ENCODE data around the gene ENDOU. TPM values are rescaled to one million over a fixed set of nuclear protein-coding genes. Genes with fewer than 3 reads are reported as not detected.

Gene ENDOU
- total RNA-seq, 1 experiment from 2014 or later = 0.39 TPM

DNA sequence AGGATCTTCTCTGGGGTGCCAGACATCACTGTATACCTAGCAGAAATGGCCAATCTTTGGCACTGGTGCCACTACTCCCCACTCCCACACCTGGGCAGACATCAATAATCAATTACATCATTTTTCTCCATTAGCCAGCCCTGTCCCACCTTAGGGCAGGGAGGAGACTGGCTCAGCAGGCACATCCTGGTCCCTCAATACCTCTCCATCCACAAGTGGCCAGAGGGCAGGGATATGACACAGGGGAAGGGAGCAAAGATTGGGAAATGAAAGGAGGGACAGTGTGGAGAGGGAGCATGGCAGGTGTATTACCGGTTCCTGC, 23.2 kb upstream of the ENDOU start:
- Histone ChIP-seq H3K79me2 (ENCODE audit: low read depth) (no peaks in the 10 kb centered on the region), H2AFZ (no peak overlapping the region), H3K4me1 (replicated peaks; ENCODE audit: insufficient read depth) (peaks cover 34% of the 10 kb centered on the region), H3K9me2 (ENCODE audit: insufficient read depth) (no peaks in the 10 kb centered on the region), H3K27me3 (ENCODE audit: insufficient read depth, low read depth) (no peaks in the 10 kb centered on the region), H3K9me3 (ENCODE audit: insufficient read depth, low read depth) (no peaks in the 10 kb centered on the region), H4K20me1 (ENCODE audit: insufficient read depth) (no peaks in the 10 kb centered on the region), H3F3A (ENCODE audit: insufficient read depth, low read depth) (peaks cover 32% of the 10 kb centered on the region), H3K4me2 (no peak overlapping the region), H3K4me3 (no peak overlapping the region), H3K27ac (no peak overlapping the region), H3K36me3 (ENCODE audit: low read depth) (no peaks in the 10 kb centered on the region)
- intact Hi-C loops (cut with micrococcal nuclease; ENCODE audit: unreplicated experiment) = no loop called here
- no peak for DNase-seq
- ChIA-PET POLR2A (ENCODE audit: unreplicated experiment) (no interaction called here), CTCF (no interaction called here)
- BruUV-seq (replicated peaks) = no TSS peak
- no peak for TF ChIP-seq EZH2 (IDR thresholded peaks at IDR 0.05; ENCODE audit: low read depth)
- TF ChIP-seq, protein P1, sequence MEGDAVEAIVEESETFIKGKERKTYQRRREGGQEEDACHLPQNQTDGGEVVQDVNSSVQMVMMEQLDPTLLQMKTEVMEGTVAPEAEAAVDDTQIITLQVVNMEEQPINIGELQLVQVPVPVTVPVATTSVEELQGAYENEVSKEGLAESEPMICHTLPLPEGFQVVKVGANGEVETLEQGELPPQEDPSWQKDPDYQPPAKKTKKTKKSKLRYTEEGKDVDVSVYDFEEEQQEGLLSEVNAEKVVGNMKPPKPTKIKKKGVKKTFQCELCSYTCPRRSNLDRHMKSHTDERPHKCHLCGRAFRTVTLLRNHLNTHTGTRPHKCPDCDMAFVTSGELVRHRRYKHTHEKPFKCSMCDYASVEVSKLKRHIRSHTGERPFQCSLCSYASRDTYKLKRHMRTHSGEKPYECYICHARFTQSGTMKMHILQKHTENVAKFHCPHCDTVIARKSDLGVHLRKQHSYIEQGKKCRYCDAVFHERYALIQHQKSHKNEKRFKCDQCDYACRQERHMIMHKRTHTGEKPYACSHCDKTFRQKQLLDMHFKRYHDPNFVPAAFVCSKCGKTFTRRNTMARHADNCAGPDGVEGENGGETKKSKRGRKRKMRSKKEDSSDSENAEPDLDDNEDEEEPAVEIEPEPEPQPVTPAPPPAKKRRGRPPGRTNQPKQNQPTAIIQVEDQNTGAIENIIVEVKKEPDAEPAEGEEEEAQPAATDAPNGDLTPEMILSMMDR (conservative IDR thresholded peaks at IDR 0.05) = no peak

DNA sequence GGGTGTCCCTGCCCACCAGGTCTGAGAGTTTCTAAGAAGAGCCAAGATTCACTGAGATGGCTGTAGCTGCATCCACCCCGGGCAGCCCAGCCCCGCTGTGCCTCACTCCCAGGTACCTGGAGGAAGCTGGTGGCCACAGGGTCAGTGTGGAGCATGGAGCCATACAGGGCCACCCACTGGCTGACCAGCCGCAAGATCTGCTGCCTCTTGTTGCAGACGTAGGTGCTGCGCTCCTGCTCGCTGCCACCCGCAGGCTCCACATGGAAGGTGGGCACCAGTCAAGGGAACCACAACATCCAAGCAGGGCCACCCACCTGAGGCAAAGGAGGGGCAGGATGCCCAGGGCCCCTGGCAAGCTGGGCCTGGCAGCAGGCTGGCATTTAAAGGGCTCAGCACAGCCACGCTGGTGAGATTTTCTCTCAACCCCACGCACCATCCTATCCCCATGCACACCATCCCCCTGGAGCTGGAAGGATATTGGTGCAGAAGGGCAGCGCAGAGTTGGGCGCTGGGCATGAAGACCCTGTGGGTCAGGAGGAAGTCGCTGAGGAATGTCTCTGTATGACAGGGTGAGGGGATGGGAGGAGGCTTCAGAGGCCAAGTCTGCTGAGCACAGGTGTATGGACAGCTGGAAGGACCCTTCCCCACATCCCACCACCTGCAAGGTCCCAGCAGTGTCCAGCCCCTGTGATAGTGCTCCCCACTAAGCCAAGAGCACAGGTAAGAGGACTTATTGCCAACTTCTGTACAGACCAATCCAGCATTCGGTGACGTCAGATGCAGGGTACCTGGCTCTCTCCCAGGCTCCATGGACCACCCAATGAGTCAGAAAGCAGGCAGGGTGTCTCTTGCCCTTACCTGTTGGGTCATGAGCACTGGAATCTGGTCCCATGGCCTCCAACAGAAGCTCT, 22.6 kb upstream of the ENDOU start:
- H3F3A ChIP-seq (ENCODE audit: insufficient read depth, low read depth) = peaks cover 25% of the 10 kb centered on the region
- no peak overlapping the region for H3K4me2 ChIP-seq
- H3K27me3 ChIP-seq (ENCODE audit: insufficient read depth, low read depth) = no peaks in the 10 kb centered on the region
- H3K9me2 ChIP-seq (ENCODE audit: insufficient read depth) = no peaks in the 10 kb centered on the region
- H3K9me3 ChIP-seq (ENCODE audit: insufficient read depth, low read depth) = no peaks in the 10 kb centered on the region
- BruUV-seq (replicated peaks) = no TSS peak
- ChIA-PET CTCF (no interaction called here), POLR2A (ENCODE audit: unreplicated experiment) (no interaction called here)
- intact Hi-C loops (cut with micrococcal nuclease; ENCODE audit: unreplicated experiment) = no loop called here
- no peak overlapping the region for H2AFZ ChIP-seq
- no peaks in the 10 kb centered on the region for H4K20me1 ChIP-seq (ENCODE audit: insufficient read depth)
- no peak overlapping the region for H3K4me3 ChIP-seq
- no peak overlapping the region for H3K27ac ChIP-seq
- no peaks in the 10 kb centered on the region for H3K79me2 ChIP-seq (ENCODE audit: low read depth)
- H3K4me1 ChIP-seq (replicated peaks; ENCODE audit: insufficient read depth) = peaks cover 28% of the 10 kb centered on the region
- no peaks in the 10 kb centered on the region for H3K36me3 ChIP-seq (ENCODE audit: low read depth)
- no peak for DNase-seq
- TF ChIP-seq, protein P1 (conservative IDR thresholded peaks at IDR 0.05) = no peak
- no peak for TF ChIP-seq EZH2 (IDR thresholded peaks at IDR 0.05; ENCODE audit: low read depth)

DNA sequence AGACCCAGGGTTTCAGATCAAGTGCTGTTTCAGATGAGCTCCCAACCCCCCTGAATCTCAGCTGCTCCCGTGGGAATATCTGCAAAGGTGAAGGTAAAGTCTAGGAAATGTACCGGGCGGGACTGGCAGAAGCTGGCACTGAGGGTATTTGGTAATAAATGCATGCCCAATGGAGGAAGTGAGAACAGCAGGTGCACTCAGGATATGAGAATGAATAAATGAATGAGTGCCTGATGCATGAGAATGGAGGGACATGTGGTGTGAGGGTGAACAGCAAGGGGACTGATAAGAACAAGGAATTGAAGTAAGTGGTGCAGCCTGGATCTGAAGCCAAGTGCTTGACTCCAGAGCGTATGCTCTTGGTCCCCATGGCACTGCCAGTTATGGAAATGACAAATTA, 21.8 kb upstream of the ENDOU start:
- peaks cover 18% of the 10 kb centered on the region for H3F3A ChIP-seq (ENCODE audit: insufficient read depth, low read depth)
- DNase-seq = peak in 1 of 2 experiments; percentile 40
- no peaks in the 10 kb centered on the region for H3K79me2 ChIP-seq (ENCODE audit: low read depth)
- H4K20me1 ChIP-seq (ENCODE audit: insufficient read depth) = no peaks in the 10 kb centered on the region
- H3K4me2 ChIP-seq = no peak overlapping the region
- CTCF ChIA-PET = no interaction called here
- intact Hi-C loops (cut with micrococcal nuclease; ENCODE audit: unreplicated experiment) = no loop called here
- no peaks in the 10 kb centered on the region for H3K36me3 ChIP-seq (ENCODE audit: low read depth)
- H3K4me1 ChIP-seq (replicated peaks; ENCODE audit: insufficient read depth) = peaks cover 21% of the 10 kb centered on the region
- no TSS peak for BruUV-seq (replicated peaks)
- POLR2A ChIA-PET (ENCODE audit: unreplicated experiment) = no interaction called here
- no peaks in the 10 kb centered on the region for H3K27me3 ChIP-seq (ENCODE audit: insufficient read depth, low read depth)
- H2AFZ ChIP-seq = no peak overlapping the region
- no peak overlapping the region for H3K4me3 ChIP-seq
- H3K9me3 ChIP-seq (ENCODE audit: insufficient read depth, low read depth) = no peaks in the 10 kb centered on the region
- H3K27ac ChIP-seq = no peak overlapping the region
- H3K9me2 ChIP-seq (ENCODE audit: insufficient read depth) = no peaks in the 10 kb centered on the region
- TF ChIP-seq, protein P1 (conservative IDR thresholded peaks at IDR 0.05) = no peak
- TF ChIP-seq EZH2 (IDR thresholded peaks at IDR 0.05; ENCODE audit: low read depth) = no peak

Data from PC-9 (cell line).